ENCODE results near the gene KNDC1. TPM values are rescaled to one million over a fixed set of nuclear protein-coding genes. Genes with fewer than 3 reads are reported as not detected.

Gene KNDC1
- total RNA-seq, 4 donors from 2014 or later = 0.27 to 1.7 TPM; not detected in 2

- H3K27me3 ChIP-seq = no peaks in the 10 kb centered on the region
- TF ChIP-seq, protein P1, sequence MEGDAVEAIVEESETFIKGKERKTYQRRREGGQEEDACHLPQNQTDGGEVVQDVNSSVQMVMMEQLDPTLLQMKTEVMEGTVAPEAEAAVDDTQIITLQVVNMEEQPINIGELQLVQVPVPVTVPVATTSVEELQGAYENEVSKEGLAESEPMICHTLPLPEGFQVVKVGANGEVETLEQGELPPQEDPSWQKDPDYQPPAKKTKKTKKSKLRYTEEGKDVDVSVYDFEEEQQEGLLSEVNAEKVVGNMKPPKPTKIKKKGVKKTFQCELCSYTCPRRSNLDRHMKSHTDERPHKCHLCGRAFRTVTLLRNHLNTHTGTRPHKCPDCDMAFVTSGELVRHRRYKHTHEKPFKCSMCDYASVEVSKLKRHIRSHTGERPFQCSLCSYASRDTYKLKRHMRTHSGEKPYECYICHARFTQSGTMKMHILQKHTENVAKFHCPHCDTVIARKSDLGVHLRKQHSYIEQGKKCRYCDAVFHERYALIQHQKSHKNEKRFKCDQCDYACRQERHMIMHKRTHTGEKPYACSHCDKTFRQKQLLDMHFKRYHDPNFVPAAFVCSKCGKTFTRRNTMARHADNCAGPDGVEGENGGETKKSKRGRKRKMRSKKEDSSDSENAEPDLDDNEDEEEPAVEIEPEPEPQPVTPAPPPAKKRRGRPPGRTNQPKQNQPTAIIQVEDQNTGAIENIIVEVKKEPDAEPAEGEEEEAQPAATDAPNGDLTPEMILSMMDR (IDR thresholded peaks at IDR 0.05) = no peak
- TF ChIP-seq POLR2A (IDR thresholded peaks at IDR 0.05) = no peak
- peak in 2 of 3 donors; percentile 20 to 31 for DNase-seq
Observed at GRCh38 chr10:133142523-133143199, 17.4 kb upstream of the KNDC1 start.

GRCh38 chr10:133143200-133143533 lies 16.9 kb upstream of the KNDC1 start:
- H3K4me1 ChIP-seq = no peaks in the 10 kb centered on the region
- no peak overlapping the region for H3K27ac ChIP-seq
- TF ChIP-seq POLR2A (IDR thresholded peaks at IDR 0.05) = no peak
- TF ChIP-seq, protein P1 (IDR thresholded peaks at IDR 0.05) = no peak
- H3K4me3 ChIP-seq = no peak overlapping the region
- H3K9me3 ChIP-seq = no peaks in the 10 kb centered on the region
- H3K36me3 ChIP-seq = no peaks in the 10 kb centered on the region
- peak in 2 of 3 donors; percentile 24 to 28 for DNase-seq
- no peaks in the 10 kb centered on the region for H3K27me3 ChIP-seq

More at GRCh38 chr10:133142523-133143199, 17.4 kb upstream of the KNDC1 start:
- no peak overlapping the region for H3K27ac ChIP-seq
- H3K36me3 ChIP-seq = no peaks in the 10 kb centered on the region
- H3K4me3 ChIP-seq = no peak overlapping the region
- no peaks in the 10 kb centered on the region for H3K4me1 ChIP-seq
- H3K9me3 ChIP-seq = no peaks in the 10 kb centered on the region

DNA sequence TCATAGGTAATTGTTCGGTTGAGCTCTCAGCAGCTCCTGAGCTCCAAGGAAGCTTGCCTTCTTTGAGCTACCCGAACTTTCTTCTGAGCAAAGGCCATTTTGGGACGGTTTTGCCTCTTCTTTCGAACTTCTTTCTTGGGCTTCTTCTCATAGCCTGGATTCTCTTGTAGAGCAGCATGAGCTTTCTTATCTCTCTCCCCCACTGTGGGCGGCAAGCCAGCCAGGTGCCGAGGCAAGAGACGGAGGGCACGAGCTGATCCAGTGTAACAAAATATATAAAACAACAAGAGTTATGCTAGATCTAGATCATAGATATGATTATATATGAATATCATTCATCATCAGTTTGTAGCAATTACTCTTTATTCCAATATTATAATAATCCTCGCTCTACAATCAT lies 16.5 kb upstream of the KNDC1 start:
- Histone ChIP-seq H3K36me3 (no peaks in the 10 kb centered on the region), H3K4me1 (no peaks in the 10 kb centered on the region), H3K27ac (no peak overlapping the region), H3K9me3 (no peaks in the 10 kb centered on the region), H3K27me3 (no peaks in the 10 kb centered on the region), H3K4me3 (no peak overlapping the region)
- peak in 2 of 3 donors; percentile 24 to 25 for DNase-seq
- TF ChIP-seq POLR2A (IDR thresholded peaks at IDR 0.05) = no peak
- TF ChIP-seq, protein P1 (IDR thresholded peaks at IDR 0.05) = no peak

DNA sequence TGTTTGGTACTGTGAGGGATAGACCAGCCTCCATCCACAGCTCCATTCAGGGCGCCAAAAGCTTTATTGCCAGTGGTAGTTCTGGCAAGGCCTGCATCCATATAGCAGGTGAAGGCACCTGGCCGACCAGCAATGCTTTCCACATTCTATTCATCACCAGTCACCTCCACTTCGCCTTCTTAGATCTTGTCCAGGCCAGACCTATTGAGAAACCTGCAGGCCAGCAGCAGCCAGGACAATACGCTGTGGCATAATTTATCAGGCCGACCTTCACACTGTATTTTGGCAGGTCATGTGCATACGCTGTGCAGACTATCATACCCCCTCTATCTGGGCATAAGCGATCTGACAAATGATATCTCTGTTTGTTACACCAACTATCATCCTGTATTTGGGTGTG lies 15.2 kb upstream of the KNDC1 start:
- H3K4me3 ChIP-seq = no peak overlapping the region
- no peaks in the 10 kb centered on the region for H3K27me3 ChIP-seq
- no peaks in the 10 kb centered on the region for H3K9me3 ChIP-seq
- DNase-seq = no peak
- H3K27ac ChIP-seq = no peak overlapping the region
- no peak for TF ChIP-seq POLR2A (IDR thresholded peaks at IDR 0.05)
- TF ChIP-seq, protein P1 (IDR thresholded peaks at IDR 0.05) = no peak
- no peaks in the 10 kb centered on the region for H3K36me3 ChIP-seq
- no peaks in the 10 kb centered on the region for H3K4me1 ChIP-seq

DNA sequence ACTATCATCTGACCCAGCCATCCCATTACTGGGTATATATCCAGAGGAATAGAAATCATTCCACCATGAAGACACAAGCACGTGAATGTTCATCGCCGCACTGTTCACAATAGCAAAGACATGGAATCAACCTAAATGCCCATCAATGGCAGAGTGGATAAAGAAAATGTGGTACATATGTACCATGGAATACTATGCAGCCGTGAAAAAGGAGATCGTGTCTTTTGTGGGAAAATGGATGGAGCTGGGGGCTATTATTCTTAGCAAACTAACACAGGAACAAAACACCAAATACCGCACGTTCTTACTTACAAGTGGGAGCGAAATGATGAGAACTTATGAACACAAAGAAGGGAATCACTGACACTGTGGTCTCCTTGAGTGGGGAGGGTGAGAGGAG lies 9.8 kb upstream of the KNDC1 start:
- no peak overlapping the region for H3K4me3 ChIP-seq
- H3K4me1 ChIP-seq = no peaks in the 10 kb centered on the region
- no peaks in the 10 kb centered on the region for H3K27me3 ChIP-seq
- TF ChIP-seq, protein P1 (IDR thresholded peaks at IDR 0.05) = no peak
- no peak for TF ChIP-seq POLR2A (IDR thresholded peaks at IDR 0.05)
- H3K27ac ChIP-seq = no peak overlapping the region
- no peaks in the 10 kb centered on the region for H3K9me3 ChIP-seq
- no peak for DNase-seq
- no peaks in the 10 kb centered on the region for H3K36me3 ChIP-seq

Measured in Peyer's patch (tissue), 4 donors.